ENCODE measurements around the gene LSM5.

GRCh38 chr7:32461484-32461883 is 28.7 kb downstream of the LSM5 start:
- no peak for TF ChIP-seq POLR2A (IDR thresholded peaks at IDR 0.05; ENCODE audit: low read depth, low read length)
- TF ChIP-seq POLR2AphosphoS5 (IDR thresholded peaks at IDR 0.05; ENCODE audit: low read depth, low read length): no peak
- TF ChIP-seq TAF1 (IDR thresholded peaks at IDR 0.05; ENCODE audit: borderline replicate concordance, low read depth, low read length): no peak
